Measurements from ENCODE around the gene SPRY2.

Gene SPRY2

DNA sequence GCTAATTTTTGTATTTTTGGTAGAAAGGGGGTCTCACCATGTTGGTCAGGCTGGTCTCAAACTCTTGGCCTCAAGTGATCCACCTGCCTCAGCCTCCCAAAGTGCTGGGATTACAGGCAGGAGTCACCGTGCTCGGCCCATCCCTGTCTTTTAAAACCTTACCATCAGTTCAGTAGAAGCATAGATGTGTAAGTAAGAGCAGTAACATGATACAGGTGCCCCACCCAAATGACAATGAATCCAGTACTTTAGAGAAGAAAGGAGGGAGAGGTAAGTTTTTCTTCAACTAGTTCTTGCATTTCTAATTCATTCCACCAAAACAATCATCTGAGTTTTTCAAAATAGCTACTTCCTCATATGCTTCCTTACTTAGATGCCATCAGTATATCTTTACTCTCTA, 21.9 kb downstream of the SPRY2 start:
- no peak overlapping the region for H3K4me3 ChIP-seq (ENCODE audit: low read length)
- H4K20me1 ChIP-seq (ENCODE audit: insufficient read depth, low read length) = no peaks in the 10 kb centered on the region
- no peaks in the 10 kb centered on the region for H3K4me1 ChIP-seq (ENCODE audit: low read length)
- H3K4me2 ChIP-seq (ENCODE audit: low read depth, low read length) = no peak overlapping the region
- H3K79me2 ChIP-seq (ENCODE audit: low read length) = no peaks in the 10 kb centered on the region
- no peak overlapping the region for H3K27ac ChIP-seq (ENCODE audit: low read length)
- TF ChIP-seq EZH2 (optimal IDR thresholded peaks at IDR 0.05; ENCODE audit: low read depth, low read length) = no peak
- no peak for TF ChIP-seq CTCF (IDR thresholded peaks at IDR 0.05; ENCODE audit: low read length)
- TF ChIP-seq EZH2phosphoT487 (IDR thresholded peaks at IDR 0.05; ENCODE audit: low read length) = no peak
- H3K9me3 ChIP-seq (replicated peaks; ENCODE audit: insufficient read depth, low read length) = no peaks in the 10 kb centered on the region
- no peak overlapping the region for H3K9ac ChIP-seq (ENCODE audit: low read length)
- H3K27me3 ChIP-seq (replicated peaks; ENCODE audit: insufficient read depth, low read length) = no peaks in the 10 kb centered on the region
- no peaks in the 10 kb centered on the region for H3K36me3 ChIP-seq (replicated peaks; ENCODE audit: insufficient read depth, low read length)
- no peak overlapping the region for H2AFZ ChIP-seq (ENCODE audit: low read length)
- no peak for DNase-seq
- H3K9me2 ChIP-seq (replicated peaks; ENCODE audit: insufficient read depth, low read length) = no peaks in the 10 kb centered on the region
- H3F3A ChIP-seq (ENCODE audit: insufficient read depth, low read length) = no peaks in the 10 kb centered on the region

GRCh38 chr13:80314711-80315653, 25.9 kb downstream of the SPRY2 start:
- H3K36me3 ChIP-seq (replicated peaks; ENCODE audit: insufficient read depth, low read length) = no peaks in the 10 kb centered on the region
- H3K4me2 ChIP-seq (ENCODE audit: low read depth, low read length) = no peak overlapping the region
- no peaks in the 10 kb centered on the region for H3K9me3 ChIP-seq (replicated peaks; ENCODE audit: insufficient read depth, low read length)
- no peak overlapping the region for H3K9ac ChIP-seq (ENCODE audit: low read length)
- no peak overlapping the region for H3K4me3 ChIP-seq (ENCODE audit: low read length)
- H3K9me2 ChIP-seq (replicated peaks; ENCODE audit: insufficient read depth, low read length) = no peaks in the 10 kb centered on the region
- TF ChIP-seq EZH2phosphoT487 (IDR thresholded peaks at IDR 0.05; ENCODE audit: low read length) (no peak), EZH2 (optimal IDR thresholded peaks at IDR 0.05; ENCODE audit: low read depth, low read length) (no peak)
- H3F3A ChIP-seq (ENCODE audit: insufficient read depth, low read length) = no peaks in the 10 kb centered on the region
- no peak overlapping the region for H2AFZ ChIP-seq (ENCODE audit: low read length)
- H3K79me2 ChIP-seq (ENCODE audit: low read length) = no peaks in the 10 kb centered on the region
- H3K27me3 ChIP-seq (replicated peaks; ENCODE audit: insufficient read depth, low read length) = no peaks in the 10 kb centered on the region
- H4K20me1 ChIP-seq (ENCODE audit: insufficient read depth, low read length) = no peaks in the 10 kb centered on the region
- DNase-seq = no peak
- no peaks in the 10 kb centered on the region for H3K4me1 ChIP-seq (ENCODE audit: low read length)
- H3K27ac ChIP-seq (ENCODE audit: low read length) = no peak overlapping the region

DNA sequence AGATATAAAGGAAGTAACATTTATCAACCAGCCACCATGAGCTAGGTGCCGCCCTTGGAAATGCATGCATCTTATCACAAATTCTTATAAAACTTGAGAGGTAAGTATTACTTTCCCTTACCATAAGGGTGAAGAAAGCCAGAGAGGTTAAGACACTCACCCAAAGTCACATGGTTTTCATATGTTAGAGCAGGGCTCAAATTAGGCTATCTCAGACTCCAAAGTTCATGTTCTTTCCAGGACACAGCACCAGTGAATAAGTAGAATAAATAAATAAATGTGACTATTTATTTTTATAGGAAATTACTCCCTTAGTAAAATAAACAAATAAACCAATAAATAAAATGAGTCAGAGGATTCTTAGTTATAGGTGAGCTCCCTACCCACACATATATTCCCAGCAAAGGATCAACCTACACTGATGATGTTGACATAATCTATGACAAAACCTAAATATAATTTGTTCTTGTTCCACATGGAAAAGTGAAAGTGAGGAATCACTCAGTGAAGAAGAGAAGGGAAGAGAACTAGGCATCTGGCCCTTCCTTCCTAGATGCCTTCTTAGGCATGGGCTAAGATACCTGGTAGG, 27.2 kb downstream of the SPRY2 start:
- H4K20me1 ChIP-seq (ENCODE audit: insufficient read depth, low read length) = no peaks in the 10 kb centered on the region
- H3K4me2 ChIP-seq (ENCODE audit: low read depth, low read length) = no peak overlapping the region
- no peak overlapping the region for H3K9ac ChIP-seq (ENCODE audit: low read length)
- TF ChIP-seq CTCF (IDR thresholded peaks at IDR 0.05; ENCODE audit: low read length) (no peak), EZH2 (optimal IDR thresholded peaks at IDR 0.05; ENCODE audit: low read depth, low read length) (no peak), EZH2phosphoT487 (IDR thresholded peaks at IDR 0.05; ENCODE audit: low read length) (no peak)
- no peaks in the 10 kb centered on the region for H3K36me3 ChIP-seq (replicated peaks; ENCODE audit: insufficient read depth, low read length)
- no peak for DNase-seq
- H3K4me3 ChIP-seq (ENCODE audit: low read length) = no peak overlapping the region
- no peaks in the 10 kb centered on the region for H3K9me2 ChIP-seq (replicated peaks; ENCODE audit: insufficient read depth, low read length)
- H3F3A ChIP-seq (ENCODE audit: insufficient read depth, low read length) = no peaks in the 10 kb centered on the region
- no peaks in the 10 kb centered on the region for H3K79me2 ChIP-seq (ENCODE audit: low read length)
- H2AFZ ChIP-seq (ENCODE audit: low read length) = no peak overlapping the region
- H3K4me1 ChIP-seq (ENCODE audit: low read length) = no peaks in the 10 kb centered on the region
- no peaks in the 10 kb centered on the region for H3K27me3 ChIP-seq (replicated peaks; ENCODE audit: insufficient read depth, low read length)
- no peak overlapping the region for H3K27ac ChIP-seq (ENCODE audit: low read length)
- H3K9me3 ChIP-seq (replicated peaks; ENCODE audit: insufficient read depth, low read length) = no peaks in the 10 kb centered on the region
